MM.1S (cell line): Measurements from ENCODE around the gene RPS6KA2.

Experiments used
- DNase-seq: peaks from one replicate; pipeline ENCODE4 v3.0.0-alpha.2; 2015
- H2AFZ ChIP-seq: fragments of 300-600 bp; sonication (generic); 2 replicates; pipeline ENCODE4 v1.6.0; 2016; ENCODE audit warnings: antibody characterized with exemption, low read length
- H3F3A ChIP-seq: fragments of 300-600 bp; sonication (generic); 2 replicates; pipeline ENCODE4 v1.6.1; 2016; ENCODE audit warnings: mild to moderate bottlenecking, antibody characterized with exemption, low read length, moderate library complexity, mixed read lengths; ENCODE audit not compliant: insufficient read depth
- H3K27ac ChIP-seq: fragments of 300-600 bp; sonication (generic); 2 replicates; pipeline ENCODE4 v1.5.1; 2016; ENCODE audit warnings: mild to moderate bottlenecking, low read length
- H3K27me3 ChIP-seq: fragments of 300-600 bp; sonication (generic); replicated peaks from 2 replicates; pipeline ENCODE4 v1.6.0; 2016; ENCODE audit warnings: low read length; ENCODE audit not compliant: insufficient read depth
- H3K36me3 ChIP-seq: fragments of 300-600 bp; sonication (generic); replicated peaks from 2 replicates; pipeline ENCODE4 v1.6.1; 2016; ENCODE audit warnings: mild to moderate bottlenecking, low read length, mixed read lengths; ENCODE audit not compliant: insufficient read depth
- H3K4me1 ChIP-seq: fragments of 300-600 bp; sonication (generic); 2 replicates; pipeline ENCODE4 v1.6.1; 2016; ENCODE audit warnings: low read length, mixed read lengths
- H3K4me2 ChIP-seq: fragments of 300-600 bp; sonication (generic); 2 replicates; pipeline ENCODE4 v1.6.0; 2016; ENCODE audit warnings: low read depth, low read length
- H3K4me3 ChIP-seq: fragments of 300-600 bp; sonication (generic); 2 replicates; pipeline ENCODE4 v1.5.1; 2016; ENCODE audit warnings: low read length, mixed read lengths
- H3K79me2 ChIP-seq: fragments of 300-600 bp; sonication (generic); 2 replicates; pipeline ENCODE4 v1.6.1; 2016; ENCODE audit warnings: mixed run types, low read length, mixed read lengths
- H3K9ac ChIP-seq: fragments of 300-600 bp; sonication (generic); 2 replicates; pipeline ENCODE4 v1.6.1; 2016; ENCODE audit warnings: low read length, mixed read lengths
- H3K9me2 ChIP-seq: fragments of 300-600 bp; sonication (generic); replicated peaks from 2 replicates; pipeline ENCODE4 v1.6.1; 2016; ENCODE audit warnings: mild to moderate bottlenecking, low read length, mixed read lengths; ENCODE audit not compliant: insufficient read depth
- H3K9me3 ChIP-seq: fragments of 300-600 bp; sonication (generic); replicated peaks from 2 replicates; pipeline ENCODE4 v1.6.1; 2016; ENCODE audit warnings: mild to moderate bottlenecking, low read length, mixed read lengths; ENCODE audit not compliant: insufficient read depth
- H4K20me1 ChIP-seq: fragments of 300-600 bp; sonication (generic); 2 replicates; pipeline ENCODE4 v1.6.1; 2016; ENCODE audit warnings: mild to moderate bottlenecking, low read length, moderate library complexity, mixed read lengths; ENCODE audit not compliant: insufficient read depth
- CTCF ChIP-seq: fragments of 300-600 bp; sonication (generic); IDR thresholded peaks from 2 replicates; pipeline ENCODE4 v1.5.1; 2016; ENCODE audit warnings: antibody characterized with exemption, low read length, mixed read lengths
- EZH2 ChIP-seq: fragments of 300-600 bp; sonication (generic); optimal IDR thresholded peaks from 2 replicates; pipeline ENCODE3; 2017; ENCODE audit warnings: low read depth, mild to moderate bottlenecking, antibody characterized with exemption, low read length, mixed read lengths
- EZH2phosphoT487 ChIP-seq: fragments of 300-600 bp; sonication (generic); IDR thresholded peaks from 2 replicates; pipeline ENCODE4 v1.6.1; 2018; ENCODE audit warnings: antibody characterized with exemption, low read length

Gene RPS6KA2

GRCh38 chr6:166498661-166499349, 128.2 kb downstream of the RPS6KA2 start:
- H3K9me3 ChIP-seq = no peaks in the 10 kb centered on the region
- no peak for TF ChIP-seq CTCF
- no peak for TF ChIP-seq EZH2
- TF ChIP-seq EZH2phosphoT487 = no peak
- no peaks in the 10 kb centered on the region for H3K4me1 ChIP-seq
- no peaks in the 10 kb centered on the region for H3K9me2 ChIP-seq
- H3K79me2 ChIP-seq = no peaks in the 10 kb centered on the region
- no peaks in the 10 kb centered on the region for H3K36me3 ChIP-seq
- H3F3A ChIP-seq = no peaks in the 10 kb centered on the region
- H3K4me2 ChIP-seq = no peak overlapping the region
- DNase-seq = no peak
- no peaks in the 10 kb centered on the region for H4K20me1 ChIP-seq
- no peaks in the 10 kb centered on the region for H3K27me3 ChIP-seq
- no peak overlapping the region for H3K27ac ChIP-seq
- no peak overlapping the region for H3K4me3 ChIP-seq
- no peak overlapping the region for H3K9ac ChIP-seq
- H2AFZ ChIP-seq = no peak overlapping the region

- no peak overlapping the region for H3K27ac ChIP-seq
- no peaks in the 10 kb centered on the region for H3K9me2 ChIP-seq
- H2AFZ ChIP-seq = no peak overlapping the region
- no peaks in the 10 kb centered on the region for H3K27me3 ChIP-seq
- H3K36me3 ChIP-seq = no peaks in the 10 kb centered on the region
- no peaks in the 10 kb centered on the region for H3K4me1 ChIP-seq
- H3F3A ChIP-seq = no peaks in the 10 kb centered on the region
- no peak for DNase-seq
- H3K9me3 ChIP-seq = no peaks in the 10 kb centered on the region
- H3K9ac ChIP-seq = no peak overlapping the region
- TF ChIP-seq EZH2 (no peak), CTCF (no peak), EZH2phosphoT487 (no peak)
- H3K79me2 ChIP-seq = no peaks in the 10 kb centered on the region
- no peak overlapping the region for H3K4me2 ChIP-seq
- no peak overlapping the region for H3K4me3 ChIP-seq
- H4K20me1 ChIP-seq = no peaks in the 10 kb centered on the region
These were observed 128.8 kb downstream of the RPS6KA2 start for GRCh38 chr6:166498228-166498627.

- Histone ChIP-seq H3K4me3 (no peak overlapping the region), H3K4me2 (no peak overlapping the region), H3K27ac (no peak overlapping the region), H4K20me1 (no peaks in the 10 kb centered on the region), H3K4me1 (no peaks in the 10 kb centered on the region), H3F3A (no peaks in the 10 kb centered on the region), H3K9me2 (no peaks in the 10 kb centered on the region), H3K79me2 (no peaks in the 10 kb centered on the region), H2AFZ (no peak overlapping the region), H3K27me3 (no peaks in the 10 kb centered on the region), H3K9ac (no peak overlapping the region), H3K36me3 (no peaks in the 10 kb centered on the region), H3K9me3 (no peaks in the 10 kb centered on the region)
- no peak for DNase-seq
- no peak for TF ChIP-seq CTCF
- TF ChIP-seq EZH2phosphoT487 = no peak
- TF ChIP-seq EZH2 = no peak
These were observed 129.8 kb downstream of the RPS6KA2 start for GRCh38 chr6:166497087-166497899.
